HG02642 (cell line): ENCODE results near the gene CENPF.
"Not testable (repeated sequence)": the region's sequence is repeated elsewhere in the genome, so short reads cannot be mapped to it uniquely, and the experiment has no call there.

ENCODE experiments used
- ATAC-seq: cut with Tn5 transposase; IDR thresholded peaks from one replicate; pipeline ENCODE4 v1.9.1; 2021; ENCODE audit warnings: mild to moderate bottlenecking; ENCODE audit not compliant: unreplicated experiment, poor library complexity

The CENPF gene

DNA sequence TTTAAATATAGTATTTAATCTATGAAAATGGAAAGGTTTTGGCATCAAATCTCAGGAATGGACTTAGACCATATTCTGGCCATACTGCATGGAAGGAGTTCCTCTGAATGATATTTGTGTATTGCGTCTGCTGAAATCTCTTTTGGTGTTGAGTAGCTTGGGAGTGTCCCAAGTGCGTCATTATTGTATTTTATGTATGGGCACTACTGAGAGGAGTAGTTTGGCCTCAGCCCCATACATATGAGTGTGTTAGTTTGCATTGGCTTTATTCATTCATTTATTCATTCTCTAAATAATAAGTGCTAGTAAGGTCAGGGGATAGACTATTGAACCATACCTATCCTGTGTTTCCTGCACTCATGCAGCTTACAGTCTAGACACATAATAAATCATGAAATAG, 46.6 kb downstream of the CENPF start:
- ATAC-seq = no peak

DNA sequence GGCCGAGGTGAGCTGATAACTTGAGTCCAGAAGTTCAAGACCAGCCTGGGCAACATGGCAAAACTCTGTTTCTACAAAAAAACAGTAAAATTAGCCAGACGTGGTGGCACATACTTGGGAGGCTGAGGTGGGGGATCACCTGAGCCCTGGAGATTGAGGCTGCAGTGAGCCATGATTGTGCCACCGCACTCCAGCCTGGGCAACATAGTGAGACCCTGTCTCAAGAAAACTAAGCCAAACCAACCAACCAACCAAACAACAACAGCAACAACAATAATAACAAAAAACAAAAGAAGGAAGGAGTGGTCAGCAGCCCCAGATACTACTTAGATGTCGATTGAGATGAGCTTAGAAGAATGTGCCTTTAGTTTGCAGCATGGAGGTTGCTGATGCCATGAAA, 47.7 kb downstream of the CENPF start:
- ATAC-seq = no peak

- no peak for ATAC-seq
Measured at GRCh38 chr1:214657299-214657698, 54.3 kb downstream of the CENPF start.

- no peak for ATAC-seq
Measured at GRCh38 chr1:214658175-214658574, 55.2 kb downstream of the CENPF start.

GRCh38 chr1:214658785-214659184, 55.8 kb downstream of the CENPF start:
- no peak for ATAC-seq

DNA sequence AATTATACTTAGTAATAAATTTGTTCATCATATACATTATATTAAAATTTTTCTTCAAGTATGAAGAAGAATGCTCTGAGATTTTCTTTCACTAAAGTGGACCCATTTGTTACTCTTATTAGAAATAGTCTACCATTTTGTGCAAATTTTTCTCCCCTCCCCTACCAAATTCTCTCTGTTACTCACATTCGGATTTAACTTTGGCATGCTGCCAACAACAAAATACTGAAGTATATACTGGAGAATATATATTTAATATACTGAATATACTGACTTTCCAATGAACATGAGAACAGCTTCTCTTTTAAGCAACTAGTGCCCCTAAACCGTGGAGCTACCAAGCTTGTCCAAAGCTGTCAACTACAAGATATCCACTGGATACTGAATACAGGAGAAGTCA, 57.2 kb downstream of the CENPF start:
- no peak for ATAC-seq

DNA sequence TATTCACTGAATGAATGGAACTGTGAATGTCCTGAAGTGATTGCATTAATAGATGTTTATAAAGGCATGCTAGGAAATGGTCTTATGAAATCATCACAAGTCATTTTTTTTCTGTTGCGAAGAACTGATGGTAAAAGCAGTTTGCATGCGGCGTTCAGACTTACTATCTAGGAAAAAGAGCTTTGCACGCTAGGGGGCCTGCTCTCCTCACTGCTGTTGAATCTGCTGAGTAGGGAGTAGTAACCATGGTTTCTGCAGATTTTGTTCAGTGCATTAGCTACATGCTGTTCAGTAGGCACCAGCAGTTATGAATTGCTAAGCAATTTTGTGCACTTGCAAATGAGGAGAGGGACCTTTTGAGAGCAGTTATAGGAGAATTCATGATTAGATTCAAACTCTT, 57.9 kb downstream of the CENPF start:
- no peak for ATAC-seq

GRCh38 chr1:214662223-214662785, 59.3 kb downstream of the CENPF start:
- no peak for ATAC-seq

DNA sequence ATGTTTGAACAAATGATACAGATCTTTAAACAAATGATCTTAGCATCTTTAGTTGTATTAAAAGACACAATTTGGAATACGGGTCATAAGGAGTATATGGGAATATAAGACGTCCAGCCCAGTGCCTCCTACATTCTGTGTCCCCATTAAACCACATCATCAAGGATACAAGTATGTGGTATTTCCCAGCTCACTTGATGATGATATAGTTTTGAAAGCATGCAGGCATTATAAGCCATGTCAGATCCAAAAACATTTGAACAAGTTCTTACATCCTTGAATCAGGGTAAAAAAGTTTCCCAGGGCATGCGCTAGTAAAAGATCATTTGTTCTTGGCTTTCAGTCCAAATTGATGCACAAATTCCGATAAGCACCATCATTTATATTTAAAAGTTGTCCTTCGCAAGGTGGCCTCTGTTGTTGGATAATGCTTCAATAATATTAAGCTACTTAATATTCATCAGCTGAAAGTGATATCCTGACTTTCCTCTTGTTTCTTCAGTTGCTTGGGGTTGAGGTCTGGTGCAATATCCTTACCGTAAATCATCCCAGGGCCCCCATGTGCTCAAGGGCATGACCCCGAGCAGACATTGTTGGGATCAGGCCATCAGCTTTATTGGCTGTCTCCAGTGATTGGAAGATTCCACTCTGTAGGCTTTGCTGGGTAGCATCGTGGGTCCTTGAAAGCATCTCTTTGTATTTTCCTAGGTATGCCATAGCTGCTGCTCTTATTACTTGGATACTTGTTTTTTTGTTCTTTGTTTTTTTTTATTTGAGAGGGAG, 61.8 kb downstream of the CENPF start:
- no peak for ATAC-seq

- ATAC-seq = no peak
Measured at GRCh38 chr1:214665606-214666110, 62.7 kb downstream of the CENPF start.

DNA sequence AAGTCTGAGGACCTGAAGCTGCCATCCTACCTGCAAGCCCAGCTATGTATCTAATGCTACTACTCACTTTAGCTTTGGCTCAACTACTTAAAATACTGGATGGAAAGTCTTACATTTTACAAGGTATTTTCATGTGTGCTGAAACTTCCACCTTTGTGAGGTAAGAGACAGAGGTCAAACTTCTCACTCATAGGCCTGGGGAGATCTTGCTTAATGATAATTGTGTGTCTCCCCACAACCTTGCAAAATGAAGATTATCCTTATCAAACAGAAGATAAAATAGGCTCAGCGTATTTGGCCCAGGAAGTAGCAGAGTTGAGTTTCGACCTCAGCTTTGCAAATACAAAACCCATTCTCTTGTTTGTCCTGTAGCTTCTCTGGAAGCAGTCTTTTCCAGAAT, 63.7 kb downstream of the CENPF start:
- ATAC-seq = no peak

DNA sequence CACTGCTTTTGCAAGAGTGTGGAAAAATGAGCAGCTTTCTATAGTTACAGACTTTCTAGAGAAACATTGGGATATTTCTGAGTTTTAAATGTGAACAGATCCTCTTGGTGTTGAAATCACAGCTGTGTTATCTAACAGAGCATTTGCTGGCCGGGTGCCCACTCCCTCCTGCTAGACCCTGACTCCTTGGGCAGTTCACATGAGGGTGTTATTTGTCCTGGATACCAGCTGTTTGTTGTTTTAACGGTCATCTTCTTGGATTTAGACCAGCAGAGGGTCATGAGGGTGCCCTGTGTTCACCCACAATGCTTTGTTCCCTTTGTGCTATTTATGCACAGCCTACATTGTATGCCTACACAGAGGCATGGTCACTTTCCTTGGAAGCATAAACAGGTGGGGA, 67.1 kb downstream of the CENPF start:
- no peak for ATAC-seq

GRCh38 chr1:214673029-214673428, 70.0 kb downstream of the CENPF start:
- not testable (repeated sequence) for ATAC-seq

DNA sequence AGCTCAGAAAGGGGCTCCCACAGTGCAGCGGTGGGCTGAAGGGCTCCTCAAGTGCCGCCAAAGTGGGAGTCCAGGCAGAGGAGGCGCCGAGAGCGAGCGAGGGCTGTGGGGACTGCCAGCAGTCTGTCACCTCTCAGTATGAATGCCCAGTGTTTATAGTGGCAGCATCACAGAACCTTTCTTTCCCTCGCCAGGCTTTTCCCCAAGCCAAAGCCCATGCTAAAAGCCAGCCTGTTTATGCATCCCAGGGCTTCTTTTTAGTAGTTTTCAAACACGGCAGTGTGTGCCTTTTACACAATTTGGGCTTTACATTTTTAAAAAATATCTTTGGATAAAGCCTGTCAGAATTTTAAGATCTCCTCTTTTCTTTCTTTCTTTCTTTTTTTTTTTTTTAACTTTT, 70.6 kb downstream of the CENPF start:
- ATAC-seq = no peak

DNA sequence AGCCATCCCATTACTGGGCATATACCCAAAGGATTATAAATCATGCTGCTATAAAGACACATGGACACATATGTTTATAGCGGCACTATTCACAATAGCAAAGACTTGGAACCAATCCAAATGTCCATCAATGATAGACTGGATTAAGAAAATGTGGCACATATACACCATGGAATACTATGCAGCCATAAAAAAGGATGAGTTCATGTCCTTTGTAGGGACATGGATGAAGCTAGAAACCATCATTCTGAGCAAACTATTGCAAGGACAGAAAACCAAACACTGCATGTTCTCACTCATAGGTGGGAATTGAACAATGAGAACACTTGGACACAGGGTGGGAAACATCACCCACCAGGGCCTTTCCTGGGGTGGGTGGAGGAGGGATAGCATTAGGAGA, 72.5 kb downstream of the CENPF start:
- ATAC-seq = not testable (repeated sequence)

- no peak for ATAC-seq
Measured at GRCh38 chr1:214676747-214677146, 73.8 kb downstream of the CENPF start.

DNA sequence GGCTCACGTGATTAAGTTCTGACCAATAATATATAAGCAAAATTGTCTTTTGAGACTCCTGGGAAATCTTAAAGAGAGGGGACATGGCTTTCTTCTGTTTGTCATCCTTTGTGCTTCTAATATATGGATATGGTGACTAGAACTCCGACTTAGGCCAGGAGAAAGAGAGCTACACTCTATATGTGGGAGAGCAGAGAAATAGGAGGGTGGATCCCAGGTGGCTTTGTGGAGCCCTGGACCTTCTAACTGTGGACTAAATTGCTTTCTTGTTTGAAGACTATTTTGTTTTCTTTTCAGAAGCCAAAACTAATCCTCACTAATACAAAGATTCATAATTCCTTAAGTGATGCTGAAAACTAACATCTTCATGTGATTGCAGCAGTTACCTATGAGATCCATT, 75.0 kb downstream of the CENPF start:
- ATAC-seq = no peak

DNA sequence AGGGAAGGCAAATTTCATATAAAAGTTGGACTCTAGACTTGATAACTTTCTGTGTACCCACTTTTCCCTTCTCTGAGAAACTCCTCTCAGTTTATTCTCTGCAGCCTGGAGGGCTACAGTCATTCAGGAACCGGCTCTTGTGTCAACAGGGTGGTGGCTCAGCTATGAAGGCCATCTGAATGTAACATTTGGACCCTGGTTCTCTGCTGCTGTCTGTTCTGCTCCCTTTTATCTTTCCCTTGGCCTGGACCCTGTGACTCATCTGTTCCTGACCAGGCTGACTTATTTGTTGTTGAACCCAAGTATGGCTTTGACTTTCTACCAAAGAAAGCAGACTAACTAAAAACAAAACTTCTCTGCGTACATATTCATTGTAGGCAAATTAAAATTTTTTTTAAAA, 75.4 kb downstream of the CENPF start:
- ATAC-seq = no peak

DNA sequence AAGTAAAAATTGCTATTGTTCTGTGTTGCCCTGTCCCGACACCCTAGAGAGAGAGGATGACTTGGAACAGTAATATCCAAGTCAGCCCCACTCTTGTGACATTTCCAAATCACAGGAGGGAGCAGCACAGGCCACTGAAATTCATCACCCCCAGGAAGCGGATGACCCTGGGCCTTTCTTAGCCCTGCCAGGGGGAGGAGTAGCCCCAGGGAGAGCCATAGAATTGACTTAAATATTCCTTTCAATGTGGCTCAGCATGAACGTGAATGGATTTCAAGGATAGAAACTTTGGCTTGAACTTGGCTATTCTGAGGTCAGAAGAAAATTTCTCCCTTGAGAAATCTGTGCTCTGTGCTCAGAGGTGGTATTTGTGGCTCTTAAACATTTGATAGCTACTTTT, 80.6 kb downstream of the CENPF start:
- ATAC-seq = no peak

GRCh38 chr1:214685906-214686305, 82.9 kb downstream of the CENPF start:
- no peak for ATAC-seq

- ATAC-seq = no peak
Measured at GRCh38 chr1:214686497-214686896, 83.5 kb downstream of the CENPF start.

DNA sequence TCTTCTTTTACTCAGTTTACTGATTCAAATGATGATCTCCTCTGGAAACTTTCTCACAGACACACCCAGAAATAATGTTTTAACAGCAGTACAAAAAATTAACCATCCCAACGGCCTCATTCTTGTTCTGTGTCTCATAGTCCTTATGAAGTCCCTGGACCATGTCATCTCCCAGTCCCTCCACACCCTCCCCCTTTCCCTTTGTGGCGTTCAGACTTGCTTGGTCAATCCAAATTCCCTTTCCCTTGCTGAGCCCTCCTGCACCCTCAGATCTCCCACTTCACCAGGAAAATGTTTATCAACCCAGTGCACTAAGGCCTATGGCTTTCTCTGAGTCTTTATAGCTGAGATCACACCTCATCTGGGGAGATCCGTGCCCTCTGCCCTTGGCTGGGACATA, 85.9 kb downstream of the CENPF start:
- ATAC-seq = no peak
